Measurements from ENCODE around the gene PEG3.
"Not testable (repeated sequence)": the region's sequence is repeated elsewhere in the genome, so short reads cannot be mapped to it uniquely, and the experiment has no call there.

PEG3 gene

DNA sequence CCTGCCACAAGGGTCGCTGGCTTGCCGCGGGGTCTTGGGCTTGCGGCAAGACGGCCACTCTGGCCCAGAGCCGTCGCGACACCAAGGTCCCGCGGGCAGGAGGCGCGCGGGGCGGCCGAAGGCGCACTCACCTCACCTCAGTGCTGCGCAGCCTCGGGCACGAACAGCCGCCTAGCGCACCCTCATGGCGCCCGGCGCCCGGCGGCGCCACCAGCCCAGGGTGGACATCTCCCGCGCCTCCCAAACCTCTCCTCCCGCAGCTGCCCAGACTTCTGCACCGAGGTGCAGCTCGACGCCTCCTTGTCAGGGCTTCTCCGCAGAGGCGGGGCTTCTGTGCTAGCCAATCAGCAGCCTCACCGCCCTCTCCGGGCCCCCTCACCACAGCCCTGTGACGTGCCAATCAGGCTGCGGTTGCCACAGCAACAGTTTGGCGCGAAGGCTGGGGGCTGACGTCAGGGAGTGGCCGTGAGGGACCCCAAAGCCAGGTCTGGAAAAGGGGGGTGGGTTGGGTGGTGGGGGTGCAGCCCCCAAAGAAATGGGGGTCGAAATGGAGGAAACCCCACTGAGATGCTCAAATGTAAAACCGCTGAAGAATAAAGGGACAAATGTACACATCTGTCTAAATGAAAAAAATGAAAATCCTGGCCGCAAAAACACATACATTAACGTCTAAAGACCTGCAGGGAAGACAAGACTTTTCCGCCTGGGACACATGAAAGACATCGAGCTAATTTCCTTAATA is at the start of gene PEG3, which contains the start of gene ZIM2:
Gene PEG3 (minus strand): TSS at position 276 of the 742 bp plus-strand sequence. CDS start 16,071 bp downstream, outside the sequence.
Gene ZIM2 (minus strand): TSS at position 276 of the 742 bp plus-strand sequence. CDS start 16,449 bp downstream, outside the sequence.
- DNase-seq (ENCODE audit: low read depth): no peak

DNA sequence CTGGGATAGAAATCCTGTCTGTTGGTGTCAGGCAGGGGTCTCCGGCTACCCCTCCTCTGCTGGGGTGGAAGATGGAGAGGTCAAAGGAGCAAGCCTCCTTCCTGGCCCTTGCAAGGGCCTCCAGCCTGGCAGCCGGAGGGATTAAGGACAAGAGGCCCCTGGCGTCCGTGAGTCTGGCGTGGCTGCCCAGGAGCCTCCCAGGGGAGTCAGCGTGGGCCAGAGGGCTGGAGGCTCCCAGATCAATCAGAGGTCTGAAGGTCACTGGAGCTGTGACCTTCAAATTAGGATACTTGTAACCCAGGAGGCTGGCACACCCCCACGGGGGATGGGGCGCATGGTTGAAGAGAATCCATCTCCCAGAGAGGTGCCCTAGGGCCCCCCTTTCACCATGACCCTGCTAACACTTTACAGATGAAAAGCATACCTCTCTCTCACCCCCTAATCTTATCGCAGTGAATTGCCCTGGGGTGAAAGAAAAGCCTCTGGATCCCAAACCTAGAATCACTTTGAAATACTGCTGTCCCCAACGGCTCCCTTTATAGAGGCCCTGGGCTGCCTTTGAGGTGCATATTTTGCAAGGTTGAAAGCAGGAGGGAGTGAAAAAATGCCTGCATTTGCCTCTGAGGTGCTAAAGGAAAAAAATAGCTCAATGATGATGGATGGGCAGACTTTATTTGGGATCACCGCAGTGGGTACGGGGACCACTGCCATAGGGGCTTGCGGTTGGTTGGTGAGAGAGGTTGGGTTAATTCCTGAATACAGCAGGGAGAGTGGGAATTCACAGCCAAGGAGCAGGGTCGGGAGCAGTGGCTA is 44.9 kb upstream of the PEG3 start:
- DNase-seq (ENCODE audit: low read depth): no peak

DNA sequence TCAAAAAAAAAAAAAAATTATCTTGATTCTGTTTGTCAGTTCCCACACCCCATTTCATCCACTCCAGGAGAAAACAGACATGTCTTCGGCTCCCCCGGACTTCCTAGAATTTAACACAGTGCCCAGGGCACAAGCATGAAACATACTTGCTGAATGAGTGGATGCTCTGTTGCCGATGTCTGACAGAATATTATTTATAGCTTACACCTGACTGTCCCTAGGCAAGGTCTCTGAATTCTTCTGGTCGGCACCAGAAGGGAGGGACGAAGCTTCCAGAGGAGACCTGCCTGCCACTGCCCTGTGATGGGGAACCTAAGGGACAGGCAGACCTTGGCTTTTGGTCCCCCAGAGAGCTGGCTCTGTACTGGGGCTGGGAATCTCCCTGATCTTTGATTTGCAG is 43.9 kb upstream of the PEG3 start:
- DNase-seq (ENCODE audit: low read depth): no peak

DNA sequence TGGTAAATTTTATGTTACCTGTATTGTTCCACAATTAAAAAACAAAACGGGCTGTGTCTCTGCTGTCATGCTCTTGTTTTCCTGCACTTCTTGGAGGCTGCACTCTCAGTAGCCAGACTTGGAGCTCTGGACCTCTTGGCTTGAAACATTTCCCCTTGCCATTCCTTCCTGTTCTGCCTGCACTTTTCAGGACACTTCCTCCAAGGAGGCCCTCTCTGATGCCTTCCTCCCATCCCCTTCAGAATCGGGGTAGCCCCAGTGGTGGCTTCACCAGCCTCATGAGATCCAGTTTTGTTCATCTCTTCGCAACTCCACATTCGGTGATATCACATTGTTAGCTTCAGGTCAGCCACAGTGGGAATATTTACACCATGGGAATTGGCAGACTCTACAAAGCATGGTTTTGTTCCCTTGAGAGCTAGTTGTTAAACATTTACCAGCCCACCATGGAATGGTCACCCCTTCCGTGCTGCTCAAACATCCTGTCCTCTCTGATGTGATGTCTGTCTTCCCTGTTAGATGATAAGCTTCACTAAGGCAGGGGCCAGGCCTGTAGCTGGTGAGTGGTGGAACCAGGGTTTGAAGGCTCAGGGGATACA is 40.2 kb upstream of the PEG3 start:
- DNase-seq (ENCODE audit: low read depth): no peak

DNA sequence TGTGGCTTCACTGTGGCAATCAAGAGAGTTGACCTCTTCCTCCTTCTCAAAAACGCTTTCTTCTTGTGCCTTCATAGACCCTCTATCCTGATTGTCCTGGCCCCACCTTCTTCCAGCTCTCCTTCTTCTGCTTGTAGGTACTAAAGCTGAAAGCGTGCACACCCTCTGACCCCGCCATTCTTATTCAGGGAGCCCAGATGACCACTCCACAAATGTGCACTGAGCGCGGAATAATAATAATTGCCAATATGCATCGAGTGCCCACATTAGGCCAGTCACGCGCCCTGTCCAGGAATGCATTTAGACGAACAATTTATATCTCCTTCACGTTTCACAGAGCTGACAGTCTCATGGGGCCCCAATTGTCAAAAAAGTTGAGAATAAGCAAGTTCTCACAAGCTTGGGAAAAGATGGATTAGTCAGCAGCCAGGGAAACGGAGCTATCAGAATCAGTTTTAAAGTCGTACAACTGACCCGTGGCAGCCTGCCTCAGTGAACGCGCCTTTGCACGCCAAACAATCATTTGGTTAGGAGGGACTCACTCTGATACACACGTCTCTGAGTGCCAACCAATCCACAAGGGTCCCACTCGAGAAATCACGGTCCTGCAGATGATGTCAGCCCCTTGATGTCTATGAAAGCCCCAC is 36.7 kb upstream of the PEG3 start:
- DNase-seq (ENCODE audit: low read depth): no peak

DNA sequence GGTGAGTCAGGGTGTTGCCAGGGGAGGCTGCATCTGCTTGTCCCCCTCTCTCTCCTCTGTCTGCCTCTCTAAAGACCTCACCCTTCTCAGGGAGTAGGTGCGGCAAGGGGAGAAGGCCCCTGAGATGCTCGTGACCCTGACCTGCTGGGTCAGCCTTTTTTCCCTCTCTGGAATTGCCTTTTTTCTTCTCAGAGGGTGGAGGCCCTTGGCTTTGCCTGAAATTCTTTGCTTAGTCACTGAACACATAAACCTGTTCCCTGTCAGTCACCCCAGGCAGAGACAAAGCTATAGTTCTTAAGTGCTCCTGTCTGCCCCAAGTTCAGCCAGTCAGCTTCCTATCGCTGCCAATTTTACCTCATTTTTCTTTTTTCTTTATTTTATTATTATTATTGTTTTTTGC is 35.2 kb upstream of the PEG3 start:
- no peak for DNase-seq (ENCODE audit: low read depth)

DNA sequence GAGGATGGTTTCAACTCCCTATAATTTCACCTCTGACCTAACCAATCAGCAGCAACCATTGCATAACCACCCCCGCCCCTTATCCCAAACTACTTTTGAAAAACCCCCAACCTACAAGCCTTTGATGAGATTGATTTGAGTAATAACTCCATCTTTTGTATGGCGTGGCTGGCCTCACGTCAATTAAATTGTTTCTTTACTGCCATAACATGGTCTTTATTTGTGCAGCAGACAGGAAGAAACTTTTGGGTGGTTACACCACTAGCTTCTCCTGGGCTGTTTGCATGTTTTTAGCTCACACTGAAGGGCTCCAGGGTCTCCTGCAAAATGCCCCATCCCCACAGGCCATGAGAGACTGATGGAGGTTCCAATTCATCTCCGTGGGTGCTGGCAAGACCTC is 34.0 kb upstream of the PEG3 start:
- no peak for DNase-seq (ENCODE audit: low read depth)

DNA sequence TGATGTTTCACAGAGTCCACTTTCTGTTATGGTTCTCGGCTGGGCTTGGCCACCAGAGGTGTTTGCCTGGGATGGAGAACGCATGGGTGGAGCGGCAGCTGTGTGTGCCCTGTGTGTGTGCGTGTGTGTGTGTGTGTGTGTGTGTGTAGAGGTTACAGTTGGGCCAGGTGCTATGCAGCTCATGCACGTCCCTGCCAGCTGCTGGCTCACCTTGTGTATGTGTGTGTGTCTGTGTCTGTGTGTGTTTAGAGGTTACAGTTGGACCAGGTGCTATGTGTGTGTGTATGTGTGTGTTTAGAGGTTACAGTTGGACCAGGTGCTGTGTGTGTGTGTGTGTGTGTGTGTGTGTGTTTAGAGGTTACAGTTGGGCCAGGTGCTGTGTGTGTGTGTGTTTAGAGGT is 33.0 kb upstream of the PEG3 start:
- DNase-seq (ENCODE audit: low read depth): no peak

DNA sequence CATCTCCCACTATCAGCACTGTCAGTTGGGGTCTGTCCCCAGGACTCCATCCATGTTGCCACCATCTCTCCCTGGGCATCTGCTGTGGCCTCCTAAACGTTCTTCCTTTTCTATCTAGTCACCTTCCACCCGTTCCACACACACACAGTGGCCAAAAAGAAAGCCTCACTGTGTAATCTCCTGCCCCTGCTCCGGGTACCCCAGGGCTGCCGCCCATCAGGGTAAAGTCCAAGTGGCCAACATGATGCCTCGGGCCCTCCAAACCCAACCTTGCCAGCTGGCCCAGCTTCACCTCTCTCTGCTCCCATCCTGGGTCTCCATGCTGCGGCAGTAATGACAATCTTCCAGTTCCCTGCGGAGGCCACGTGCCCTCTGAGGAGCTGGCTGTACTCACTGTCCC is 29.4 kb upstream of the PEG3 start:
- no peak for DNase-seq (ENCODE audit: low read depth)

DNA sequence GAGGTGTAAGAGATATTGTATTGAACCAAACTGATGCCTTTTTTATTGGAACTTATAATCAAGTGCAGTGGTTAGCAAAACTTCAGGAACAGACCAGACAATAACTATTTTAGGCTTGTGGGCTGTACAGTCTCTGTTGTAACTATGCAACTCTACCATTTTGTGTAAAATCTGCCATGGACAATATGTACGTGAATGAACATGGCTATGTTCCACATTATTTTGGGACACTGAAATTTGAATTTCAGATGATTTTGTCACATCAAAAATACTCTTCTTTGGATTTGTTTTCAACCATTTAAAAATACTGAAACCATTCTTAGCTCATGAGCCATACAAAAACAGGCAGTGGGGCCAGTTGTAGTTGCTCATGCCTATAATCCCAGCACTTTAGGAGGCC is 27.9 kb upstream of the PEG3 start:
- DNase-seq (ENCODE audit: low read depth): no peak

DNA sequence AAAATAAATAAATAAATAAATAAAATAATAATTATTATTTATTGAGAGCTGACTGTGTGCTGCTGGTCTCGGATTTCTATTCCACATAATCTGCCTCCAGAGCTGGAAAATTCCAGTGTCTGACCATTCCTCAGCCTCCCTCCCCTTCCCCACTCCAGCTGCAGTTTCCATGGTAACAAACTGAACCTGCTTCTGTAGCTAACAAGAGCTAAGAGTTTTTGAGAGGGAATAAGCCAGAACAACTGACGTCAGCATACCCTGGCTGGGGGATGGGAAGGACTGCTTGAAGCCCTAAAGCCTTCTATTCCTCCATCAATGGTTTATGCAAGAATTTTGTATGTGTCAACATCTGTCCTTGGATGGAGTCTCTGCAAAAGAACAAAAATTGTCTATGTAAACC is 26.0 kb upstream of the PEG3 start:
- no peak for DNase-seq (ENCODE audit: low read depth)

DNA sequence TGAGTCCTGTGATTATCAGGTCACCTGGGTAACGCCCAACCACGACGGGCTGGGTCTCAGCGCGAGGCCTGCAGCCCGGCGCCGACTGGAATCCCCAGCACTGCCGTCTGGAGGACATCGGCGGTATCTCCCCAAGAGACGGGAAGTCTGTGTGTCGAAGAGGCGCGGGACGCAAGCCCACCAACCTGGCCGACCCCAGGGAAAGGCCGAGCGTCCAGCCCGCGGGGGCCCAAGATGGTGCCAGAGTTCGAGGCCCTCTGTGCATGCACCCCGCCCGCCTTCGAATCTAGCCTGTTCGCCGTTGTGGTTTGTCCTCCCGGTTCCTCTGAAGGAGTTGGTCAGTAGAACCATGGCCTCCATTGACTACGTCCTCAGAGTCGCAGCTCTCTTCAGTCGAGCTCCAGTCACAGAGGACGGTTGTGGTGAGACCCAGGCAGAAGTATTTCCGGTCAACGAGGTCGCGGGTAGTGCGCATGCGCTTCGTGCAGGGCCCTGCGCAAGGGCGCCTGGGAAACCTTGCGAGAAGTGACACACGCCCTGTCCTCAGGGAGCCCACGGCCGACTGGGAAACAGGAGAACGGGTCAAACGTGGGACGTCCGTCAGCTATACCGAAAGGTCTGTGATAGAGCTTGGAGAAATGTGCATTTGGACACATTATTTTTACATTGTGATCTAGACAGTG is 24.1 kb upstream of the PEG3 start:
- DNase-seq (ENCODE audit: low read depth): no peak

DNA sequence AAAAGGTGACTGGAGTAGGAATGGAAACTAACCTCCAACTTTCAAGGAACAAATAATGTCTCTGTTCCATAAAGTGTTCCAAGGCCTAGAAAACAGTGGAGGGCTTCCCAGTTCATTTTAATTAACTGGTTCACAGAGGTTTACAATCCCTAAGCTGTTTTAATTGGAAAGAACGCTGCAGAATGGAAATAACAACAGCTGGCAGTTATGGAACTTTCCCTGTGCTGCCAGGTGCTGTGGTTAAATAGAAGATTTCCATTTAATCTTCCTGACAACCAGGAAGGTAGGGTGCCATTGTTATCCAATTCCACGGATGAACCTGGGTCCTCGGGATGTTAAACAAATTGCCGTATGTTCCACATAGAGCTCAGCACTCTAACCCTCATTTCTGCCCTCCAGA is 22.2 kb upstream of the PEG3 start:
- no peak for DNase-seq (ENCODE audit: low read depth)

DNA sequence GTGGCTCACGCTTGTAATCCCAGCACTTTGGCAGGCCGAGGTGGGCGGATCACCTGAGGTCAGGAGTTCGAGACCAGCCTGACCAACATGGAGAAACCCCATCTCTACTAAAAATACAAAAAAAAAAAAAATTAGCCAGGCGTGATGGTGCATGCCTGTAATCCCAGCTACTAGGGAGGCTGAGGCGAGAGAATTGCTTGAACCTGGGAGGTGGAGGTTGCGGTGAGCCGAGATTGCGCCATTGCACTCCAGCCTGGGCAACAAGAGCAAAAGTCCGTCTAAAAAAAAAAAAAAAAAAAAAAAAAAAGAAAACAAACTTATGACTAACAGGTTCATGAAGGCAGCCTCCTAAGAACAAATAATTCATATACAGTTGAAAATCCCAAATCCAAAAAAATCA is 19.9 kb upstream of the PEG3 start:
- not testable (repeated sequence) for DNase-seq (ENCODE audit: low read depth)

DNA sequence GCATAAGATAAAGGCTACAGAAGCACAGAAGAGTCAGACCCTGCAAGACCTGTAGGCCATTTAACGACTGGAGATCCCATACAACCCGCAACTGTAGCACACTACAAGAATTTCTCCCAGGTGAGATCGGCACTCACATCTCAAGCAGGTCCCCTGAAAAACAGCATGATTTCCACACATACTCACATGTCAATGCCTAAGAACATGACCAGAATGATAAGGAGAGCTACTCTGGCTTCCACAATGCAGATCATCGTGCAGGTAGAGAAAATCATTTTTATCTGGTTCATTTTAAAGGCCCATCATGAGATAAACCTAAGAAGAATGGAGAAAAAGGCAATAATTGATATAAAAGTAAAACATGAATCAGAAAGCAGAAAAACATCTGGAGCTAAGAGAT is 17.5 kb upstream of the PEG3 start:
- DNase-seq (ENCODE audit: low read depth): no peak

DNA sequence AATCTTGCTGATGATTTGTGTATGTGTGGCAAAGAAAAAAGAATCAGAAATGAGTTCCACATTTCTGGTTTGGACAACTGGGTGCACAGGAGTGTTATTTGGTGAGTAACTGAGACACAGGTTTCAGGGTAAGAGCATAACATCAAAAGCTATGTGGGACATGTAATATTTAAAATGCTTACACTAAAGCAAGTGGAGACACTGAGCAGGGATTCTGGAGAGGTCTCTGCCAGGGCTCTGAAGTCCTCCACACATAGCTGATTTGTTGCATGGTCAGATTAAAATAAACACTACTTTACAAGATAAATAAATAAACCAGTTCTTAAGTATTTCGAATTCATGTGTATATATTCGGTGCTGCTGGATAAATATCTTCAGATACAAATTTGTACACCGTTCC is 16.3 kb upstream of the PEG3 start:
- DNase-seq (ENCODE audit: low read depth): no peak

DNA sequence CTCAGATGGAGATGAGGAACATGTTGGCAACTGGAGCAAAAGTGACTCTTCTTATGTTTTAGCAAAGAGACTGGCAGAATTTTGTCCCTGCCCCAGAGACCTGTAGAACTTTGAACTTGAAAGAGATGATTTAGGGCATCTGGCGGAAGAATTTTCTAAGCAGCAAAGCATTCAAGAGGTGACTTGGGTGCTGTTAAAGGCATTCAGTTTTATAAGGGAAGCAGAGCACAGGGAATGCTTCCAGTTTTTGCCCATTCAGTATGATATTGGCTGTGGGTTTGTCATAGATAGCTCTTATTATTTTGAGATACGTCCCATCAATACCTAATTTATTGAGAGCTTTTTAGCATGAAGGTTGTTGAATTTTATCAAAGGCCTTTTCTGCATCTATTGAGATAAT is 11.8 kb upstream of the PEG3 start:
- DNase-seq (ENCODE audit: low read depth): not testable (repeated sequence)

DNA sequence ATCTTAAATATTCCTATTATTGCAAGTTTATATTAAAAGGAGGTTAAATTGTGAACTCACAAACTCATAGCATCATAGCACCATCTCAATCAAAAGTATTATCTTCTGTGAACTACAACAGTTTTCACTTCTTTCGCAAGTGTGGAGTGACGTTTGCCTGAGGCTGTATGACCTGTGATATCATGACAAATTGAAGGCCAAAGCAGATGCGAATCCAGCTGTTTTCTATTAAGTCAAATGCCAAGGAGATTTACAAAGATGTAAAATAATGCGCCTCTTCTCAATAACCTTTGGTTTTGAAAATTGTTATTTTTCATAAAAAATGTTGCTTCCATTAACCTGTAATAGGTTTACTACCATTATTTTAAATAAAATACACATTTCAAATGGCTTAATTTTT is 7.6 kb upstream of the PEG3 start:
- DNase-seq (ENCODE audit: low read depth): no peak

DNA sequence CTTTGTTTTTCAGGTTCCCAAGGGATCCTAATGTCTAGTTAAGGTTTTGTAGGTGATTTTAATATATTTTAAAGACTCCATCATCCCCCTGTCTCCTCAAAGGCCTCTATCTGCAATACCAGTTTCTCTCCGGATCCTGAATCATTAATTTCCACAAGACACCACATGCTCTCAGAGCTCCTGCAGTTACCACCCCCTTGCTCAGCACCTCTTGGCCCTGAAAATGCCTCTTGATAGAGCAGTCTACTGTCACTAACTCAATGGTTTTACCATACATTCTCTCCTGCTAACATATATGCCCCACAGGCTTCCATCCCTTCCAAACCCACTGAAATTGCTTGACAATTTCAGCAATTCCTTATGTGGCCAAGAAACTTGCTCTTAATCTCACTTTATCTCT is 1.9 kb upstream of the PEG3 start:
- no peak for DNase-seq (ENCODE audit: low read depth)

DNA sequence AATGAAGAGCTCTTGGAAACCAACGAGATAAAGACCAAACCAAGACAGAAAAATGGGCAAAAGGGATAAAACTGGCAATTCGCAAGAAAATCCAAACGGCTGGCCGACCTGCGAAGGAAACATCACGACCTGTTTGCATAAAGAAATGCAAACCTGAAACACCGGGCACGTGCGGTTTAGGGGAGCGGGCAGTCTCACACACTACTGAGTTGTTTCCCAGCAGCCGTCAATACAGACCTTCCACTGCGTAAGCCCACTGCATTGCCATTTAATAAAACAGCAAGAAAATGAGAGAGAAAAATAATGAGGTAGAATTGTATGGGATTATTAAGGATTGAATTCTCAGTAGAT is 642 bp upstream of the PEG3 start:
- no peak for DNase-seq (ENCODE audit: low read depth)

DNA sequence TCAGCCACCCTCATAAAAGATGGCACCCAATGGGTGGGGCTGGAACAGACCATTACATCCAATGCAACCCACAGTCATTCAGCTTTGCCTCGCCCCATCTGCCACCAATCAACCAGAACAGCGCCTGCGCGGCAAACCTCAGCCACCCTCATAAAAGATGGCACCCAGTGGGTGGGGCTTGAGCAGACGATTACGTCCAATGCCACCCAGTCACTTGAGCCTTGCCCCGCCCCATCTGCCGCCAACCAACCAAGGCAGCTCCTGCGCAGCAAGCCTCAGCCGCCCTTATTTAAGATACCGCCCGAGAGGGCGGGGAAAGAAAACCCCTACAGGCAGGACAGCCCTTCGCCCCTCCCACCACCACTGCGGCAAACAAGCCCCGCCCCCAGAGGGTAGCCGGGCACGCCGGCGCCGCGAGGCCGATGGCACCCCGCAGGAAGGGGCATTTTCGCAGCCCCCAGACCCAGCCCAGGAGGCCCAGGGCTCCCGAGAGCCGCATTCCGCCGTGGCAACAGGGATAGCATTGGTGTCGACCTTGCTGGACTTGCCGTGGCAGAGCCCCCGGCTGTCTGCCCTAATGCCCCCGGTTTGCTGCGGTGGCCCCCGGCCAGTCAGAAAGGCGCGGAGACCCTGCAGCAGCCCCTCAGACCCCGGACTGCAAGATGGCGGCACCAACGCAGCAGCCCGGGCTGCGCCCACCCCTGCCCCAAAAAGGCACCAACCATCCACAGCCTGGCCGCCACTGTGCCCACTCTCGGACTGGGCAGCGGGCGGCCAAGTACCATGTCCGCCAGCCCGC is 675 bp downstream of the PEG3 start:
- DNase-seq (ENCODE audit: low read depth): peak; percentile 69
